HG03442 (cell line): ENCODE data around the gene BCOR.

Experiments used
- ATAC-seq: cut with Tn5 transposase; IDR thresholded peaks from one replicate; pipeline ENCODE4 v1.9.1; 2021; ENCODE audit warnings: mild to moderate bottlenecking, moderate library complexity; ENCODE audit not compliant: unreplicated experiment

BCOR gene

GRCh38 chrX:40037367-40037766, 60.4 kb downstream of the BCOR start:
- ATAC-seq, result no peak

- no peak for ATAC-seq
Measured at GRCh38 chrX:40035726-40036125, 62.0 kb downstream of the BCOR start.

GRCh38 chrX:40031911-40032310, 65.8 kb downstream of the BCOR start:
- ATAC-seq, result no peak

DNA sequence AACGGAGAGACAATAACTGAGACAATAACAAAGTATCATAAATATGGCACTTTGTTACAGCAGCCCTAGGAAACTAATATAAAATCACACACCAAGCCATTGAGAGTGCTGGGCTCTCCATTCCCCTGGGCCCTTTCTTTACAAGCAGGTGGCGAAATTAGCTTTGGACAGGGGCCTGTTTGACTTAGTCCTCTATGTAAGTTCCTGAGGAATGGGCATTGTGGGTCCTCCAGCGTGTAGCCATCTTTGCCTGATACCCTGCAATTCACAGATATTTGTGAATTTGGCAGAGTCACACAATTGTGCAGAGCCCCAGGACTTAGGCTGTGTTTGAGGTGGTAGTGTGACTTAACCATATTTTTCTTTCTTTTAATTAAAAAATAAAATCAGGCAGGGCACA, 67.6 kb downstream of the BCOR start:
- no peak for ATAC-seq

DNA sequence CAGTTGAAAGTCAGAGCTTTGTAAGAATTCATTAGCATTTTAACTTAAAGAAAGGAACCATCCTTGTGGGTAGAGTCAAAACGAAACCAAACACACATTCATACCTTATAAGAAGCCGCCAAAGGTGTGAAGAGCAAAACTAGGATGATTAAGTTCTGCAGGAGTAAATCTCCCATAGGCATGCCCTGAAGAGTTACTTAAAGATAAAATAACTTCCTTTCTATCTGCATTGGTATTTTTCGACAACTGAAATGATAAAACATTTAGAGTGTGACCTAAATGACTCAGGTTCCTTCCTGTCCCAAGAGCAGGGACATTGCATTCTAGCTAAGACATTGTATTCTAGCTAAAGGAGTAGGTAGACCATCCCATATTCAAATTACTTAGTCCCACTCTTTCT, 75.3 kb downstream of the BCOR start:
- ATAC-seq, result no peak

GRCh38 chrX:40021647-40022046, 76.1 kb downstream of the BCOR start:
- no peak for ATAC-seq

DNA sequence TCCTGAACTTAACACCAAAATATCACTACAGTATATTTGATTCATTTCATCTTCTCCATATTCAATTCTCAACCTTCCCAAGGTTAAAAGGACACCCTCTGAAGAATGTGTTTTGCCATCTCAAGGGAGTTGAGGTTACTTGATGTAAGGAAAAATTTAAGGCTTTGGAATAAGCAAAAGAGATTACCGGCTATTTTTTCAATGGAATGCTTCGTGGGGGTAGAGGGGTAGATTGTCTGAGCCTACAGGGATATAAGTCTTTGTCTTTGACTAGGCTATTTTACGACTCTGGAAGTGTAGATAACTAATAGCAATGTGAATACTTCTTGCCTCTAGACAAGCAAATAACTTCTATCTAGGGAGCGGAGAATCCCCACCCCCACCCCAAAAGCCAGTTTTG, 78.2 kb downstream of the BCOR start:
- no peak for ATAC-seq

DNA sequence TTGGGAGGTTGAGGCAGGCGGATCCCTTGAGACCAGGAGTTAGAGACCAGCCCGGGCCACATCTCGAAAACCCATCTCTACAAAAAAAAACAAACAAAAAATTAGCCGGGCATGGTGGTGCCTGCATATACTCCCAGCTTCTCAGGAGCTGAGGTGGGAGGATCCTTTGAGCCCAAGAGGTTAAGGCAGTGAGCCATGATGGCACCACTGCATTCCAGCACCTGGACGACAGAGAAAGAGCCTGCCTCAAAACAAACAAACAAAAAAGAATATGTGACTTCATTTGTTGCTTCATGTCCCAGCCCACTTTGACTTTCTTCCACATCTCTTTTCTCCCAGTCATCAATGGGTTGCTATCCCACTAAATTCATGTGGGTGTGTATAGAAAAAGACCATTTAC, 79.7 kb downstream of the BCOR start:
- ATAC-seq, result no peak

- no peak for ATAC-seq
Measured at GRCh38 chrX:40016749-40017148, 81.0 kb downstream of the BCOR start.

GRCh38 chrX:40015693-40016092, 82.1 kb downstream of the BCOR start:
- no peak for ATAC-seq

DNA sequence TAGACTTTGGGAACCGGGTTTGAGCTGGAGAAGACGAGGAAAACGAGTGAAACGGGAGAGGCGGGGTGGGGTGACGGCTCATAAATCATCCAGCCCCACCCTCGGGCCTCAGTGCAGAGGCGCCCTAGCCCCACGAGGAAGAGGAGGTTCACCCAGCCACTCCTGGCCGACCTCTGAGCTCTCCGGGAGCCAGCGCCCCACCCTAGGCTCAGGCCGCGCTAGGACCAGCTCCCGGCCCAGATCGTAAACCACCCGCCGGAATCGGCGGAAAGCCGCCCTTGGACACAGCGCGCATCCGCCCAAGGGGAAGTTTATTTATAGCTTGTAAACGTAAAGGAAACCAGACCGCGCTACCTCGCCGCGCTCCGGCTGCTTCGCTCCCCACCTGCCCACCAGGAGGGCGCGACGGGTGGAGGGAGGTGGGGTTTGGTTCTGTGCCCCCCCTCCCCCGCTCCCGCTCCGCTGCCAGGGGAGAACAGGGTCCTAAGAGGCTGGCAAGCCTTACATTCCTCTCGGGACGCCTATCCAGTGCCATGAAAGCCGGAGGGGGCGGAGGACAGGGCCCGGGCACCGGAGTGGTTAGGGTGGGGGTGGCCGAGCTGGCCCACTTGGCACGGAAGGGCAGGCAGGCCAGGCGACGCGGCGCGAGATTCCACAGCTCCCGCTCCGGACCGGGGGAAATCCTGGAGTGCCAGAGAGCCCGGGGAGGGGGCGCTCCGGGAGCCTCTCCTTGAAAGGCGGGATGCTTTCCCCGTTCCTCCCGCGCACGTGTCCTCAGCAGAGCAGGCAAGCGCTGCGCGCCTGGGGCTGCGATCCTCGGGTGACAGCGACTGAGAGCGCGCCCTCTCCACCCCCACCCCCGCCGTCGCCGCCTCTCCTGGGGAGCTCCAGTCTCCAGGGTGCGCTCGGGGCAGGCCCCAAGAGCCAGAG, 84.2 kb downstream of the BCOR start:
- no peak for ATAC-seq

DNA sequence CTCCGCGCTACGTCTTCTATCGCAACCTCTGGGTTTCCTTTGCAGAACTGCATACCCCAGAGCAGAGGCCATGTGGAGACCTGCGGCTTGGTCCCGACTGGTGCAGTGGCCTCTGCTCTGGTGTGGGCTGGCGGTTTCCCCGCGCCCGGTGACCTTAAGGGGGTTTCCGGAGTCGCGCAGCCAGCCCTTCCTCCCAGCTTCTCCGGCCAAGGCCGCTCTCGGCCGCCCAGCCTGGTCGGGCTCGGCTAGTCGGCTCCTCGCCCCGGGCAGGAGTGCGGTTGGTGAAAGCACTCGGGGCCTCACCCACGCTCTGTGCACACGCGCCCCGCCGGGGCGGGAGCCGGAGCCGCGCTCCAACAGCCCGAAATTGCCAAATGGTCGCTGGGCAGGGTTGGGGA, 84.9 kb downstream of the BCOR start:
- ATAC-seq, result no peak

GRCh38 chrX:40012039-40012867, 85.5 kb downstream of the BCOR start:
- no peak for ATAC-seq

DNA sequence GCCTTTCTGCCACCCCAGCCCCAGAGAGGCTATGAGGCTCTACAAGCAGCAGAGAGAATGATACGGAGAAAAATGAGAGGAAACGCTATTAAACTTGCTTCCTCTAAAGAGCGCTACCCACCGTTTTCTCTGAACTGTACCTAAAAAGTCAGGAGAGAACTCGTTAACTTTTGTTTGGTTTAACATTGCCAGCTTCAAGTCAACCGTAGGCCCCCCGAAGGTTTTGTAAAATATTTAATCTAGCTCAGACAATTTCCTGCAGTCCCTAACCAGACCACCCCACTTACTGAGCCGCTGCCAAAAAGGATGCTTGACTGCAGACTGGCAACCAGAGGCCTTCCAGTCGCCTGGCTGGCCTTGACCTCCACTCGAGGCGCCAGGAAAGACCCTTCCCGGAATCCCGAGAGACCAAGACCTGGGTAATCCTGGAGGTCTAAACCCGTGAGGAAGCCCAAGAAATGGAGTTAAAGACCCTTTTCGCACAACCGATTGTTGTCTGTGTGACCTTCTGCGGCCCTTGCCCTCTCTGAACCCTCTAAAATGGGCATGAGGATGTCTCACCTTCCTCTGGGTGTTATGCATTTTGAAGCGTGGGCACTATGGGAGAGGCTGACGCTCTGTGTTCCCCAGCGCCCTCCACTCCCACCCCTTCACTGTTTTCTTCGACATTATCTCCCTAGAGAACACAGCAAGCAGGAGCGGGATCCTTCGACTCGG, 86.3 kb downstream of the BCOR start:
- no peak for ATAC-seq

DNA sequence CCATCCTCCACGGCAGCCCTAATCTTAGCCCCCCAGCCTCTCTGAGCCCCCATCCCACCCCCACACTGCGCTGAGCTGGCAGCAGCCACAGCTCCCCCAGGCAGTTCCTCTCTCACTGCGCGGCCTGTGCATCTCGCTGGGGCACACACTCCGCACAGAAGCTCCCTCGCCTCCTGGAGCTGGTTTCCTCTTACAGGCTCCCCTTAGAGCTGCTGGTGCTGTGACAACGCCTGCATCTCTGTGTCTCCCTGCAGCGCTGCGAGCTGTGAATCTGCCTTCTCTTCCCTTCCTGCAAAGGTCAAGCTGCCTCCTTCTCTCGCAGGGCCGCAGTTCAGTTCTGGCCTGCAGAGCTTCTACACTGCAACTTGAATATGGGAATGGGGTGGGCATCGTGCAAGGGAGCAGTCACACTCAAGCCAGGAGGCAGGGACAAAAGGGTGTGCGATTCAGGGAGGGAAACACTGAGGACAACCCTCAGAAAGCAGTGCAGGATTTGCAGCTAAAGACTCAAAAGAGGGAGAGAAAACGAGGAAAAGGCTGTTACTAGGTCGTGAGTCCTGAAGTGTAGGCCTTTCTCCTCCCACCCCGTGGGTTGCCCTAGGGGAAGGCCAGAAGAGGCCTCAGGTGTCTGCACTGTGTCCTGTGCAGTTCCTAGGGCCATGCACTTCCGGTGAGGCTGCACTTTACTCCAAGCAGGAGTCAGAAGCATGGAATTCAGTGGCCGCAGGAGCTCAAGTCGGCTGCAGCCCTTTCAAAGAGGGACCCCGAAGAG, 87.0 kb downstream of the BCOR start:
- no peak for ATAC-seq

- no peak for ATAC-seq
Measured at GRCh38 chrX:40009890-40010289, 87.9 kb downstream of the BCOR start.

DNA sequence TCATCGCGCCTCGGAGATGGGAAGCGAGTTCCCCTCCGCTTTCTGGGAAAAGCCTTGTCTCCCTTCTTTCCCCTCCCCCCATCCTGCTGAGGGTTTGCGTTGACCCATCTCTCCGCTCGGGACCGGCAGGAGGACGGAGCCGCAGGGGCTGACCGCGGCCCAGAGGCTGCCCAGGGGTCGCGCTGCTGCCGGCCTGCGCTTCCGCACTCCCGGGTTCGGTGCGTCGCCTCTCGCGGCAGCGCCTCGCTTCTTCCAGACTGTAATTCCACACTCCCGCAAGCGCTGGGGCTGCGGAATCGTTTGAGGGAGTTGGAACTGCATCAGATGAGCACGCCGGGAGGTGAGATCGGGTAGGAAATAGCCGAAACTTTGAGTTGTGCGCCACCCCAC, 88.3 kb downstream of the BCOR start:
- no peak for ATAC-seq

DNA sequence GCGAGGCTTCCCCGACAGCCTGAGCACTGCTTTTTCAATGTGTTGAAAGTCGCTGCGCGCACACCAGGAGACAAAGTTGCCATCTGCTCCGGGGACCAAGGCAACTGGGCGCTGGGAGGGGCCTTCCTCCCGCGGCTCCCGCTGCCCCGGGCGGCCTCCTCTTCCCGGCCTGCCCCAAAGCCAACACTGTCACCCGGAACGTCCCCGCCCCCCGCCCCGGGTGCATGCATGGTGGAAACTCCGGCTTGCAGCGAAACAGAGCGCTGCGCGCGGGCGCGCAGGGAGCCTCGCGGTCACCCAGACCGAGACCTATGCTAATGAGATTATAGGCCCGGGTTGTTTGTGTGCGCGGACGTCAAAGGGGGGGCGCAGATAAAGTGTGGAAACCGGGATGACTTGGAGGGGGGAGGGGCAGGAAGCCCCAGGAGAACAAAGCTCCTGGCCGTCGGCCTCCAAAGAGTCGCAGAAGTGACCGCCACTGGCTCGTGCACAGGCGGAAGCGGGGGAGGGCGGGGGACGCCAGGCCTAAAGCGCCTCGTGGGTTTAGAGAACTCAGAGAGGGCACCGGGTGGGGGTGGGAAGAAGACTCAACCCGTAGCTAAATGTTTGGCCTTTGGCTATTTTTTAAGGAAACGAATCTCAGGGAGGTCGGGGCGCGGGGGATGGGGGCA, 88.8 kb downstream of the BCOR start:
- no peak for ATAC-seq

DNA sequence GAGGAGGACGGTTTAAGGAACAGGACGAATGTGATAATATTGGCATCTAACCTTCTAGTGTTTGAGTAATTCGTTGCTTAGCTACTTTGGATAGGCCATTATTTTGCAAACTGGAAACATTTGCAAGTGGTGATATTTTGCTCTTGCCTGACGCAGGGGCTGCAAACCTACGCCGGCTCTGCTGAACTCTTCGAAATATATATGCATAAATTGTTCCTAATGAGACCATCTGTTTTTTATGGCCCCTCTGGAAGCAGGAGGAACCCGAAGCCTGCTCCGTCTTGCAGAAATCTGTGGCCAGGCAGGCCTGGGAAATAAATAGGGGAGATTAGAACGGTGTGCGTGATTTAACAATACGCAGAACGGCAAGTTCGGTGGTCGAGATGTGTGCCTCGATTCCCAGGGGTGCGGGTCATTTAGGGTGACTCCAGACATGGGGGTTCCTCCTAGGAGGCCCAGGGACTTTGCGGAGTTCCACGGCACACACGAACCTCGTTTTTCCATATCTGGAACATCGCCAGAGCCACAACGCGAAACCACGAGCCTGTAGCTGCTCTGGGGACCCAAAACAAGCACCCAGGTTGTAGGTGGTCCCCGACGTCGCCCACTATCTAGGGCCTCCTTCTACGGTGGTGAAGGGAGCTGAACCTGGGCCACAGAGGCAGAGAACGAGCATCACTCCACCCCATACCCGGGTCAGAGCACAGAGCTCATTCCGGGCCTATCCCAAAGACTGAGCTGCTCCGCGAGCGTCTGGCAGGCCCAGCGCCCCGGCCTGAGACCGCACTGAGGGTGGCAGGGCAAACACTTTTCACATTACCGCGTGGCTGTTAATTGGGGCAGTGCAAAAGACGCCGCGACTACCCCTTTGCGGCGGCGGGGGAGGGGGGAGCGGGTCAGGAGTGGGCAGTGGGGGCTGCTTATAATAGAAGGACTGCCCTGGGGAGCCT, 89.7 kb downstream of the BCOR start:
- no peak for ATAC-seq
